ENCODE results near the gene TSPAN2. TPM values are rescaled to one million over a fixed set of nuclear protein-coding genes. Genes with fewer than 3 reads are reported as not detected.

TSPAN2 gene
- polyA plus RNA-seq, result 1 to 10 TPM; 1.7 to 4.2 TPM

- no peaks in the 10 kb centered on the region for H3K9me3 ChIP-seq (ENCODE audit: control insufficient read depth in 2 of 2, insufficient read depth in 1 of 2, low read depth in 1 of 2, low read length in 1 of 2)
- no peaks in the 10 kb centered on the region for H3K36me3 ChIP-seq (ENCODE audit: control insufficient read depth in 2 of 2, insufficient read depth in 2 of 2, low read length in 1 of 2)
- peak within 1 kb of the TSS; percentile 82 for H3K27ac ChIP-seq (ENCODE audit: low read depth in 2 of 2, low read length in 1 of 2)
- H3K4me3 ChIP-seq (ENCODE audit: low read depth in 1 of 2, low read length in 2 of 2), result peak within 1 kb of the TSS; percentile 55 to 62
- H3K27me3 ChIP-seq (ENCODE audit: control insufficient read depth in 1 of 2, insufficient read depth in 2 of 2, low read length in 2 of 2), result no peaks in the 10 kb centered on the region
- WGBS, 2 donors, result 1 to 2% methylated on average over 42 to 68 of the region's 68 CpGs
- peaks cover 0 to 4% of the 10 kb centered on the region in 2 donors for H3K4me1 ChIP-seq (ENCODE audit: control insufficient read depth in 2 of 2, insufficient read depth in 2 of 2, low read length in 1 of 2)
Observed at GRCh38 chr1:115089420-115090185, at the start of gene TSPAN2. Gene TSPAN2 (minus strand): TSS chr1:115089503. CDS start chr1:115089432, 71 bp downstream.

- H3K27ac ChIP-seq (ENCODE audit: low read depth in 2 of 2, low read length in 1 of 2), result no peak overlapping the region
- no peaks in the 10 kb centered on the region for H3K27me3 ChIP-seq (ENCODE audit: control insufficient read depth in 1 of 2, insufficient read depth in 2 of 2, low read length in 2 of 2)
- H3K4me3 ChIP-seq (ENCODE audit: low read depth in 1 of 2, low read length in 2 of 2), result no peak overlapping the region
- WGBS, 2 donors, result 6 to 7% methylated on average over 13 of the region's 13 CpGs
- no peaks in the 10 kb centered on the region for H3K9me3 ChIP-seq (ENCODE audit: control insufficient read depth in 2 of 2, insufficient read depth in 1 of 2, low read depth in 1 of 2, low read length in 1 of 2)
- peaks cover 0 to 3% of the 10 kb centered on the region in 2 donors for H3K4me1 ChIP-seq (ENCODE audit: control insufficient read depth in 2 of 2, insufficient read depth in 2 of 2, low read length in 1 of 2)
- no peaks in the 10 kb centered on the region for H3K36me3 ChIP-seq (ENCODE audit: control insufficient read depth in 2 of 2, insufficient read depth in 2 of 2, low read length in 1 of 2)
Observed at GRCh38 chr1:115138973-115139372, 49.7 kb upstream of the TSPAN2 start.

DNA sequence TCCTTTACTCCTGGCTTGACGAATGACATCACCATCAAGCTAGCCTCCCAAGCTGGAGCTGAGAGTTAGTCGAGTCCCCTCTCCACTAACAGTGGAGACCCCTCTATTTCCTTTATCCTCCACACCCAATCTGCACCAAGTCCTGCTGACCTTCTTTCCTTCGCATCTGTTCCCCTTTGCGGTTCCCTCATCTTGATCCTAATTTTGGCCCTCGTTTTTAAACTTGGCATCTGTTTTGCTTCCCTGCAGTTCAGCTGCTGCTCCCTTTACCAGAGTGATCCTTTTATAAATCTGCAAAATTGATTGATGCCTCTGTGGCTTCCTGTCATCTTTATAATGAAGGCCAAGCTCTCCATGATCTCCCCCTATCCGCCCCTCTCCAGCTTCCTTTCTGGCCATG is 49.0 kb upstream of the TSPAN2 start:
- Histone ChIP-seq H3K27me3 (ENCODE audit: control insufficient read depth in 1 of 2, insufficient read depth in 2 of 2, low read length in 2 of 2) (no peaks in the 10 kb centered on the region), H3K9me3 (ENCODE audit: control insufficient read depth in 2 of 2, insufficient read depth in 1 of 2, low read depth in 1 of 2, low read length in 1 of 2) (no peaks in the 10 kb centered on the region), H3K4me3 (ENCODE audit: low read depth in 1 of 2, low read length in 2 of 2) (no peak overlapping the region), H3K4me1 (ENCODE audit: control insufficient read depth in 2 of 2, insufficient read depth in 2 of 2, low read length in 1 of 2) (peaks cover 0 to 5% of the 10 kb centered on the region in 2 donors), H3K36me3 (ENCODE audit: control insufficient read depth in 2 of 2, insufficient read depth in 2 of 2, low read length in 1 of 2) (no peaks in the 10 kb centered on the region), H3K27ac (ENCODE audit: low read depth in 2 of 2, low read length in 1 of 2) (no peak overlapping the region)
- 61 to 64% methylated on average over 6 of the region's 6 CpGs for whole genome bisulfite sequencing, 2 donors

GRCh38 chr1:115137191-115137590 is 47.9 kb upstream of the TSPAN2 start:
- peaks cover 0 to 5% of the 10 kb centered on the region in 2 donors for H3K4me1 ChIP-seq (ENCODE audit: control insufficient read depth in 2 of 2, insufficient read depth in 2 of 2, low read length in 1 of 2)
- WGBS, 2 donors, result 65 to 84% methylated on average over 1 of the region's 1 CpG
- no peak overlapping the region for H3K4me3 ChIP-seq (ENCODE audit: low read depth in 1 of 2, low read length in 2 of 2)
- no peak overlapping the region for H3K27ac ChIP-seq (ENCODE audit: low read depth in 2 of 2, low read length in 1 of 2)
- no peaks in the 10 kb centered on the region for H3K27me3 ChIP-seq (ENCODE audit: control insufficient read depth in 1 of 2, insufficient read depth in 2 of 2, low read length in 2 of 2)
- H3K36me3 ChIP-seq (ENCODE audit: control insufficient read depth in 2 of 2, insufficient read depth in 2 of 2, low read length in 1 of 2), result no peaks in the 10 kb centered on the region
- no peaks in the 10 kb centered on the region for H3K9me3 ChIP-seq (ENCODE audit: control insufficient read depth in 2 of 2, insufficient read depth in 1 of 2, low read depth in 1 of 2, low read length in 1 of 2)

- Histone ChIP-seq H3K4me1 (ENCODE audit: control insufficient read depth in 2 of 2, insufficient read depth in 2 of 2, low read length in 1 of 2) (peaks cover 0 to 5% of the 10 kb centered on the region in 2 donors), H3K27ac (ENCODE audit: low read depth in 2 of 2, low read length in 1 of 2) (no peak overlapping the region), H3K36me3 (ENCODE audit: control insufficient read depth in 2 of 2, insufficient read depth in 2 of 2, low read length in 1 of 2) (no peaks in the 10 kb centered on the region), H3K27me3 (ENCODE audit: control insufficient read depth in 1 of 2, insufficient read depth in 2 of 2, low read length in 2 of 2) (no peaks in the 10 kb centered on the region), H3K4me3 (ENCODE audit: low read depth in 1 of 2, low read length in 2 of 2) (no peak overlapping the region), H3K9me3 (ENCODE audit: control insufficient read depth in 2 of 2, insufficient read depth in 1 of 2, low read depth in 1 of 2, low read length in 1 of 2) (no peaks in the 10 kb centered on the region)
Observed at GRCh38 chr1:115136706-115137105, 47.4 kb upstream of the TSPAN2 start.

GRCh38 chr1:115136106-115136505 is 46.8 kb upstream of the TSPAN2 start:
- no peaks in the 10 kb centered on the region for H3K36me3 ChIP-seq (ENCODE audit: control insufficient read depth in 2 of 2, insufficient read depth in 2 of 2, low read length in 1 of 2)
- H3K4me3 ChIP-seq (ENCODE audit: low read depth in 1 of 2, low read length in 2 of 2), result no peak overlapping the region
- H3K4me1 ChIP-seq (ENCODE audit: control insufficient read depth in 2 of 2, insufficient read depth in 2 of 2, low read length in 1 of 2), result peaks cover 0 to 5% of the 10 kb centered on the region in 2 donors
- H3K27ac ChIP-seq (ENCODE audit: low read depth in 2 of 2, low read length in 1 of 2), result no peak overlapping the region
- H3K27me3 ChIP-seq (ENCODE audit: control insufficient read depth in 1 of 2, insufficient read depth in 2 of 2, low read length in 2 of 2), result no peaks in the 10 kb centered on the region
- 80 to 87% methylated on average over 3 of the region's 3 CpGs for WGBS, 2 donors
- no peaks in the 10 kb centered on the region for H3K9me3 ChIP-seq (ENCODE audit: control insufficient read depth in 2 of 2, insufficient read depth in 1 of 2, low read depth in 1 of 2, low read length in 1 of 2)

GRCh38 chr1:115135681-115136080 is 46.4 kb upstream of the TSPAN2 start:
- Histone ChIP-seq H3K36me3 (ENCODE audit: control insufficient read depth in 2 of 2, insufficient read depth in 2 of 2, low read length in 1 of 2) (no peaks in the 10 kb centered on the region), H3K9me3 (ENCODE audit: control insufficient read depth in 2 of 2, insufficient read depth in 1 of 2, low read depth in 1 of 2, low read length in 1 of 2) (no peaks in the 10 kb centered on the region), H3K4me1 (ENCODE audit: control insufficient read depth in 2 of 2, insufficient read depth in 2 of 2, low read length in 1 of 2) (peaks cover 0 to 5% of the 10 kb centered on the region in 2 donors), H3K4me3 (ENCODE audit: low read depth in 1 of 2, low read length in 2 of 2) (no peak overlapping the region), H3K27me3 (ENCODE audit: control insufficient read depth in 1 of 2, insufficient read depth in 2 of 2, low read length in 2 of 2) (no peaks in the 10 kb centered on the region), H3K27ac (ENCODE audit: low read depth in 2 of 2, low read length in 1 of 2) (no peak overlapping the region)
- 57 to 69% methylated on average over 5 of the region's 5 CpGs for WGBS, 2 donors

- WGBS, 2 donors, result 45 to 55% methylated on average over 10 of the region's 10 CpGs
- Histone ChIP-seq H3K27ac (ENCODE audit: low read depth in 2 of 2, low read length in 1 of 2) (no peak overlapping the region), H3K27me3 (ENCODE audit: control insufficient read depth in 1 of 2, insufficient read depth in 2 of 2, low read length in 2 of 2) (no peaks in the 10 kb centered on the region)
Observed at GRCh38 chr1:115134850-115135480, 45.7 kb upstream of the TSPAN2 start.

GRCh38 chr1:115134231-115134630 is 44.9 kb upstream of the TSPAN2 start:
- Histone ChIP-seq H3K27ac (ENCODE audit: low read depth in 2 of 2, low read length in 1 of 2) (no peak overlapping the region), H3K27me3 (ENCODE audit: control insufficient read depth in 1 of 2, insufficient read depth in 2 of 2, low read length in 2 of 2) (no peaks in the 10 kb centered on the region), H3K36me3 (ENCODE audit: control insufficient read depth in 2 of 2, insufficient read depth in 2 of 2, low read length in 1 of 2) (no peaks in the 10 kb centered on the region), H3K9me3 (ENCODE audit: control insufficient read depth in 2 of 2, insufficient read depth in 1 of 2, low read depth in 1 of 2, low read length in 1 of 2) (no peaks in the 10 kb centered on the region), H3K4me1 (ENCODE audit: control insufficient read depth in 2 of 2, insufficient read depth in 2 of 2, low read length in 1 of 2) (peaks cover 0 to 5% of the 10 kb centered on the region in 2 donors), H3K4me3 (ENCODE audit: low read depth in 1 of 2, low read length in 2 of 2) (no peak overlapping the region)
- 74 to 79% methylated on average over 6 of the region's 6 CpGs for WGBS, 2 donors

More at GRCh38 chr1:115134850-115135480, 45.7 kb upstream of the TSPAN2 start:
- no peak overlapping the region for H3K4me3 ChIP-seq (ENCODE audit: low read depth in 1 of 2, low read length in 2 of 2)
- peaks cover 0 to 5% of the 10 kb centered on the region in 2 donors for H3K4me1 ChIP-seq (ENCODE audit: control insufficient read depth in 2 of 2, insufficient read depth in 2 of 2, low read length in 1 of 2)
- H3K36me3 ChIP-seq (ENCODE audit: control insufficient read depth in 2 of 2, insufficient read depth in 2 of 2, low read length in 1 of 2), result no peaks in the 10 kb centered on the region
- no peaks in the 10 kb centered on the region for H3K9me3 ChIP-seq (ENCODE audit: control insufficient read depth in 2 of 2, insufficient read depth in 1 of 2, low read depth in 1 of 2, low read length in 1 of 2)
